ENCODE data around the gene CDKAL1. TPM values are rescaled to one million over a fixed set of nuclear protein-coding genes. Genes with fewer than 3 reads are reported as not detected.
"Not testable (repeated sequence)": the region's sequence is repeated elsewhere in the genome, so short reads cannot be mapped to it uniquely, and the experiment has no call there.

The CDKAL1 gene
- total RNA-seq, 1 donor = 26.8 TPM

DNA sequence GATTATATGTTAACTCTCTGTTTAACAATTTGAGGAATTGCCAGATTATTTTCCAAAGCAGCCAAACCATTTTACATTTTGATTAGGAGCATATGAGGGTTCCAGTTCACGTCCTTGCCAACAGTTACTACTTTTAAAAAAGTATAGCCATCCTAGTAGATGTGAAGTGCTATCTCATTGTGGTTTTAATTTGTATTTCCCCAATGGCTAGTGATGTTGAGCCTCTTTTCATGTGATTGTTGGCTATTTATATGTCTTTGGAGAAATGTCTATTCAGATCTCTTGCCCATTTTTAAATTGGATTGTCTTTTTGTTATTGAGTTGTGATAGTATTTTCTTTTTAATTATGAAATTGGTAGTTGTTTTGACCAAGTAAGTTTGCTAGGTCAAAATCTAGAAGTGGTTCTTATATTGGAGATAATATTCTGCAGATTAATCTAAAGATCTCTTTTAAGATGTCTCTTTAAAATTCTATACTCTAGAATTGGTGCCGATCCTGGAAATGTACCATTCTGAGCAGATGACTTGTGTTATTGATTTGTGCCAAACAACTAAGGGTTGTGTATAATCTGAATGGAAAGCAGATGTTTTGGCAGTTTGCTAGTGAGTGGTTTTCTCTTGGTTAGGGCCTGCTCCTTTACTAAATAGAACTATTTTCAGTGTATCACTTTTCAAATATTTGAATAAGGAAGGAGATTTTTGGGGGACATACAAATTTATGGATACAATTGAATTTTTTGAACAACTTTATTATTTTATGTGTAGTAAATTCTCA is 99.5 kb downstream of the CDKAL1 start:
- no peak overlapping the region for H3K4me3 ChIP-seq (ENCODE audit: low read depth, low read length)
- DNase-seq (ENCODE audit: low read depth) = no peak
- no peak for TF ChIP-seq CTCF (IDR thresholded peaks at IDR 0.05; ENCODE audit: insufficient read depth, low read depth, low read length)

DNA sequence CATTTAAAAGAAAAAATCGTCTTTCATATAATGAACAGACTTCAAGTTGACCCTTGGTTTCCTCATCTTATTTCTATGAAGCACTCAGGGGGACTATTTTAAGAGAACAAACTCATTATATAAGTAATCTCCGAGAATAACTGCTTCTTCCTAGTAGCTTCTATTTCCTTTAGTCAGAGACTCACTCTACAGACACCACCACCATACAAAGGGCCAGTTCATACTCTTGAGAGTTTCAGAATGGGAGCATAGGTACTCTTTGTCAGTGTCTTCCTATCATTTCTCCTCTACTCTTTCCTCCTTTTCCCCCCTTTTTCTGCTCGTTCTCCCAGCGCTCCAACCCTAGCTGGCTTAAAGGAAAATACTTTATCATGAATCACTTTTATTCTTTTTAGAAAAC is 104.9 kb downstream of the CDKAL1 start:
- DNase-seq (ENCODE audit: low read depth) = no peak
- no peak for TF ChIP-seq CTCF (IDR thresholded peaks at IDR 0.05; ENCODE audit: insufficient read depth, low read depth, low read length)
- H3K4me3 ChIP-seq (ENCODE audit: low read depth, low read length) = no peak overlapping the region

- no peak overlapping the region for H3K4me3 ChIP-seq (ENCODE audit: low read depth, low read length)
- TF ChIP-seq CTCF (IDR thresholded peaks at IDR 0.05; ENCODE audit: insufficient read depth, low read depth, low read length) = no peak
- no peak for DNase-seq (ENCODE audit: low read depth)
These were observed 105.9 kb downstream of the CDKAL1 start for GRCh38 chr6:20640181-20640580.

GRCh38 chr6:20642441-20642840 is 108.2 kb downstream of the CDKAL1 start:
- TF ChIP-seq CTCF (IDR thresholded peaks at IDR 0.05; ENCODE audit: insufficient read depth, low read depth, low read length) = no peak
- DNase-seq (ENCODE audit: low read depth) = no peak
- H3K4me3 ChIP-seq (ENCODE audit: low read depth, low read length) = no peak overlapping the region

GRCh38 chr6:20644667-20645370 is 110.6 kb downstream of the CDKAL1 start:
- DNase-seq (ENCODE audit: low read depth) = no peak
- no peak for TF ChIP-seq CTCF (IDR thresholded peaks at IDR 0.05; ENCODE audit: insufficient read depth, low read depth, low read length)
- no peak overlapping the region for H3K4me3 ChIP-seq (ENCODE audit: low read depth, low read length)

GRCh38 chr6:20645572-20645971 is 111.3 kb downstream of the CDKAL1 start:
- not testable (repeated sequence) for H3K4me3 ChIP-seq (ENCODE audit: low read depth, low read length); DNase-seq (ENCODE audit: low read depth)

DNA sequence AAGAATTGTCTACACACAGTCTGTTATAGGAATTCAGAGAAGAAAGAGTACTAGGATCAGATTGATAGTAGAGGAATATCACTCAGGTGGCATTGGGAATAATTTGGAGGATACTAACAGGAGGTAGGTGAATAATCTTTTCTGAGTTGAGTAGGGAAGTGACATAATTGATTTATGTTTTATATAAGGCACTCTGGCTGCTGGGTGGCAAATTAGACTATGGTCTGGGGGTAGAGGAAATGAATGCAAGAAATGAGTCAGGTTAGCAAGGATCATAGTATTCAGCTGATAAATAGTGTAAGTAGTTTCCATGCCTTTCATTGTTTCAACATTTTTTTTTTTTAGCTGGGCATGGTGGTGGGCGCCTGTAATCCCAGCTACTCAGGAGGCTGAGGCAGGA is 113.3 kb downstream of the CDKAL1 start:
- TF ChIP-seq CTCF (IDR thresholded peaks at IDR 0.05; ENCODE audit: insufficient read depth, low read depth, low read length) = no peak
- DNase-seq (ENCODE audit: low read depth) = no peak
- H3K4me3 ChIP-seq (ENCODE audit: low read depth, low read length) = no peak overlapping the region

DNA sequence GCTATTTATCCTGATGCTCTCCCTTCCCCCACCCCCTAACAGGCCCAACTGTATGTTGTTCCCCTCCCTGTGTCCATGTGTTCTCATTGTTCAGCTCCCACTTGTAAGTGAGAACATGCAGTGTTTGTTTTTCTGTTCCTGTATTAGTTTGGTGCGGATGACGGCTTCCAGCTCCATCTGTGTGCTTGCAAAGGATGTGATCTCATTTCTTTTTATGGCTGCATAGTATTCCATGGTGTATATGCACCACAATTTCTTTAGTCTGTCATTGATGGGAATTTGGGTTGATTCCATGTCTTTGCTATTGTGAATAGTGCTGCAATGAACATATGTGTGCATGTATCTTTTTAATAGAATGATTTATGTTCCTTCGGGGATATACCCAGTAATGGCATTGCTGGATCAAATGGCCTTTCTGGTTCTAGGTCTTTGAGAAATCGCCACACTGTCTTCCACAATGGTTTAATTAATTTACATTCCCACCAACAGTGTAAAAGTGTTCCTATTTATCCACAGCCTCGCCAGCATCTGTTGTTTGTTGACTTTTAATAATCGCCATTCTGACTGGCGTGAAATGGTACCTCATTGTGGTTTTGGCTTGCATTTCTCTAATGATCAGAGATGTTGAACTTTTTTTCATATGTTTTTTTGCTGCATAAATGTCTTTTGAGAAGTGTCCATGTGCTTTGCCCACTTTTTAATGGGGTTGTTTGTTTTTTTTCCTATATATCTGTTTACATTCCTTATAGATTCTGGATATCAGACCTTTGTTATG is 115.6 kb downstream of the CDKAL1 start:
- not testable (repeated sequence) for H3K4me3 ChIP-seq (ENCODE audit: low read depth, low read length); DNase-seq (ENCODE audit: low read depth)

Data from fibroblast of villous mesenchyme (primary cell).